ENCODE measurements around the gene SPTLC1. TPM values are rescaled to one million over a fixed set of nuclear protein-coding genes. Genes with fewer than 3 reads are reported as not detected.
"Not testable (repeated sequence)": the region's sequence is repeated elsewhere in the genome, so short reads cannot be mapped to it uniquely, and the experiment has no call there.

Gene SPTLC1
- total RNA-seq, 2 experiments from 2014 or later, result 49.1 to 54.5 TPM

- DNase-seq, result no peak
- no peaks in the 10 kb centered on the region for H3K4me1 Mint-ChIP-seq
- H3K27ac Mint-ChIP-seq, result no peak overlapping the region
- H3K4me3 Mint-ChIP-seq, result no peak overlapping the region
- H3K36me3 Mint-ChIP-seq, result peaks cover 20% of the 10 kb centered on the region
- H3K27me3 Mint-ChIP-seq, result no peaks in the 10 kb centered on the region
- H3K9me3 Mint-ChIP-seq, result no peaks in the 10 kb centered on the region
Measured at GRCh38 chr9:92036411-92036746, 78.8 kb downstream of the SPTLC1 start.

GRCh38 chr9:92035687-92036410 lies 79.4 kb downstream of the SPTLC1 start:
- Mint-ChIP-seq H3K27me3 (no peaks in the 10 kb centered on the region), H3K36me3 (peaks cover 18% of the 10 kb centered on the region), H3K9me3 (no peaks in the 10 kb centered on the region), H3K27ac (no peak overlapping the region), H3K4me1 (no peaks in the 10 kb centered on the region), H3K4me3 (no peak overlapping the region)
- DNase-seq, result no peak

GRCh38 chr9:92035146-92035545 lies 80.1 kb downstream of the SPTLC1 start:
- Mint-ChIP-seq H3K27ac (no peak overlapping the region), H3K27me3 (no peaks in the 10 kb centered on the region), H3K36me3 (peaks cover 17% of the 10 kb centered on the region), H3K9me3 (no peaks in the 10 kb centered on the region), H3K4me3 (no peak overlapping the region), H3K4me1 (no peaks in the 10 kb centered on the region)
- no peak for DNase-seq

GRCh38 chr9:92033991-92034390 lies 81.2 kb downstream of the SPTLC1 start:
- no peaks in the 10 kb centered on the region for H3K4me1 Mint-ChIP-seq
- no peak overlapping the region for H3K27ac Mint-ChIP-seq
- peaks cover 23% of the 10 kb centered on the region for H3K36me3 Mint-ChIP-seq
- no peaks in the 10 kb centered on the region for H3K27me3 Mint-ChIP-seq
- no peak overlapping the region for H3K4me3 Mint-ChIP-seq
- no peaks in the 10 kb centered on the region for H3K9me3 Mint-ChIP-seq
- DNase-seq, result no peak

- Mint-ChIP-seq H3K27ac (no peak overlapping the region), H3K36me3 (peaks cover 23% of the 10 kb centered on the region), H3K9me3 (no peaks in the 10 kb centered on the region), H3K27me3 (no peaks in the 10 kb centered on the region), H3K4me3 (no peak overlapping the region), H3K4me1 (no peaks in the 10 kb centered on the region)
- no peak for DNase-seq
Measured at GRCh38 chr9:92033307-92033706, 81.9 kb downstream of the SPTLC1 start.

GRCh38 chr9:92032891-92033290 lies 82.3 kb downstream of the SPTLC1 start:
- Mint-ChIP-seq H3K27me3 (no peaks in the 10 kb centered on the region), H3K4me1 (no peaks in the 10 kb centered on the region), H3K36me3 (peaks cover 23% of the 10 kb centered on the region), H3K27ac (no peak overlapping the region), H3K9me3 (no peaks in the 10 kb centered on the region), H3K4me3 (no peak overlapping the region)
- DNase-seq, result no peak

- no peak for DNase-seq
- no peaks in the 10 kb centered on the region for H3K9me3 Mint-ChIP-seq
- H3K27me3 Mint-ChIP-seq, result no peaks in the 10 kb centered on the region
- H3K4me3 Mint-ChIP-seq, result no peak overlapping the region
- H3K4me1 Mint-ChIP-seq, result no peaks in the 10 kb centered on the region
- H3K27ac Mint-ChIP-seq, result no peak overlapping the region
- peaks cover 18% of the 10 kb centered on the region for H3K36me3 Mint-ChIP-seq
Measured at GRCh38 chr9:92030367-92030766, 84.8 kb downstream of the SPTLC1 start.

- Mint-ChIP-seq H3K9me3 (no peaks in the 10 kb centered on the region), H3K27me3 (no peaks in the 10 kb centered on the region), H3K36me3 (peaks cover 18% of the 10 kb centered on the region), H3K4me3 (no peak overlapping the region), H3K27ac (no peak overlapping the region), H3K4me1 (no peaks in the 10 kb centered on the region)
- DNase-seq, result no peak
Measured at GRCh38 chr9:92029553-92029952, 85.7 kb downstream of the SPTLC1 start.

- no peak overlapping the region for H3K4me3 Mint-ChIP-seq
- no peak for DNase-seq
- H3K9me3 Mint-ChIP-seq, result peaks cover 8% of the 10 kb centered on the region
- H3K36me3 Mint-ChIP-seq, result peaks cover 8% of the 10 kb centered on the region
- no peak overlapping the region for H3K27ac Mint-ChIP-seq
- no peaks in the 10 kb centered on the region for H3K27me3 Mint-ChIP-seq
- H3K4me1 Mint-ChIP-seq, result no peaks in the 10 kb centered on the region
Measured at GRCh38 chr9:92026206-92027002, 88.8 kb downstream of the SPTLC1 start.

GRCh38 chr9:92021785-92022541 lies 93.2 kb downstream of the SPTLC1 start:
- H3K27ac Mint-ChIP-seq, DNase-seq, H3K36me3 Mint-ChIP-seq, H3K27me3 Mint-ChIP-seq, H3K4me3 Mint-ChIP-seq, H3K9me3 Mint-ChIP-seq, H3K4me1 Mint-ChIP-seq: not testable (repeated sequence)

- Mint-ChIP-seq H3K27me3 (no peaks in the 10 kb centered on the region), H3K4me3 (no peak overlapping the region), H3K36me3 (no peaks in the 10 kb centered on the region), H3K27ac (no peak overlapping the region), H3K9me3 (peaks cover 8% of the 10 kb centered on the region), H3K4me1 (no peaks in the 10 kb centered on the region)
- DNase-seq, result no peak
Measured at GRCh38 chr9:92019658-92020057, 95.6 kb downstream of the SPTLC1 start.

- no peaks in the 10 kb centered on the region for H3K36me3 Mint-ChIP-seq
- H3K27me3 Mint-ChIP-seq, result no peaks in the 10 kb centered on the region
- peaks cover 3% of the 10 kb centered on the region for H3K9me3 Mint-ChIP-seq
- no peak for DNase-seq
- H3K4me1 Mint-ChIP-seq, result no peaks in the 10 kb centered on the region
- H3K4me3 Mint-ChIP-seq, result no peak overlapping the region
- no peak overlapping the region for H3K27ac Mint-ChIP-seq
Measured at GRCh38 chr9:92010705-92011536, 104.3 kb downstream of the SPTLC1 start.

- not testable (repeated sequence) for H3K36me3 Mint-ChIP-seq, H3K27ac Mint-ChIP-seq, H3K4me1 Mint-ChIP-seq, DNase-seq, H3K4me3 Mint-ChIP-seq, H3K27me3 Mint-ChIP-seq, H3K9me3 Mint-ChIP-seq
Measured at GRCh38 chr9:92010253-92010652, 105.0 kb downstream of the SPTLC1 start.

- no peaks in the 10 kb centered on the region for H3K36me3 Mint-ChIP-seq
- no peak for DNase-seq
- H3K4me3 Mint-ChIP-seq, result no peak overlapping the region
- no peaks in the 10 kb centered on the region for H3K9me3 Mint-ChIP-seq
- no peaks in the 10 kb centered on the region for H3K4me1 Mint-ChIP-seq
- no peaks in the 10 kb centered on the region for H3K27me3 Mint-ChIP-seq
- H3K27ac Mint-ChIP-seq, result no peak overlapping the region
Measured at GRCh38 chr9:92008041-92008440, 107.2 kb downstream of the SPTLC1 start.

GRCh38 chr9:92004045-92004392 lies 111.2 kb downstream of the SPTLC1 start:
- Mint-ChIP-seq H3K4me1 (no peaks in the 10 kb centered on the region), H3K27ac (no peak overlapping the region), H3K27me3 (peaks cover 8% of the 10 kb centered on the region), H3K36me3 (no peaks in the 10 kb centered on the region), H3K9me3 (no peaks in the 10 kb centered on the region), H3K4me3 (no peak overlapping the region)
- no peak for DNase-seq

All from activated naive CD8-positive, alpha-beta T cell treated with anti-CD3 and anti-CD28 coated beads for 36 hours (primary cell).